ENCODE data around the gene KCNQ1. TPM values are rescaled to one million over a fixed set of nuclear protein-coding genes. Genes with fewer than 3 reads are reported as not detected.

Gene KCNQ1
- total and polyA plus RNA-seq, 2 donors (not counting 1 experiment from before 2014, with no cell fraction given), result 21.5 to 28.8 TPM

GRCh38 chr11:2819316-2819715 lies 374.5 kb downstream of the KCNQ1 start:
- no peak for TF ChIP-seq CTCF (IDR thresholded peaks at IDR 0.05)
- no peak for TF ChIP-seq EZH2 (IDR thresholded peaks at IDR 0.05; ENCODE audit: borderline replicate concordance, insufficient read depth, low read depth, low read length, poor library complexity, severe bottlenecking)
- H3K36me3 ChIP-seq (replicated peaks in 1 of 2; ENCODE audit: control extremely low read depth in 1 of 2, control insufficient read depth in 1 of 2, extremely low read depth in 1 of 2, insufficient read depth in 2 of 2, low read length in 1 of 2), result no peaks in the 10 kb centered on the region
- Mint-ChIP-seq H3K27ac (no peak overlapping the region), H3K4me3 (no peak overlapping the region), H3K4me1 (no peaks in the 10 kb centered on the region), H3K27me3 (peaks cover 18% of the 10 kb centered on the region), H3K9me3 (ENCODE audit: insufficient read depth) (peaks cover 20% of the 10 kb centered on the region)
- no peak overlapping the region for H3K27ac ChIP-seq (ENCODE audit: low read length in 2 of 2)
- H2AFZ ChIP-seq (ENCODE audit: insufficient read depth, low read depth, low read length, poor library complexity, severe bottlenecking), result no peak overlapping the region
- H3K9me3 ChIP-seq (ENCODE audit: control extremely low read depth in 1 of 3, control insufficient read depth in 2 of 3, insufficient read depth in 1 of 3, low read length in 2 of 3), result peaks cover 0 to 79% (median 35%) of the 10 kb centered on the region in 3 donors
- H4K20me1 ChIP-seq (ENCODE audit: control insufficient read depth, insufficient read depth, low read length, poor library complexity, severe bottlenecking), result no peaks in the 10 kb centered on the region
- no peaks in the 10 kb centered on the region for H3K79me2 ChIP-seq (ENCODE audit: control insufficient read depth, insufficient read depth, low read length)
- ATAC-seq (ENCODE audit: low read depth) (no peak), DNase-seq (no peak)
- H3K27me3 ChIP-seq (replicated peaks in 1 of 4; ENCODE audit: control extremely low read depth in 1 of 4, control insufficient read depth in 3 of 4, insufficient read depth in 4 of 4, low read length in 3 of 4), result peaks cover 0 to under 1% (median 0%) of the 10 kb centered on the region in 4 experiments
- H3K9ac ChIP-seq (ENCODE audit: low read length), result no peak overlapping the region
- no peak overlapping the region for H3K4me3 ChIP-seq (ENCODE audit: control extremely low read depth in 1 of 5, extremely low read depth in 1 of 5, insufficient read depth in 1 of 5, low read depth in 2 of 5, low read length in 4 of 5)
- H3K4me1 ChIP-seq (ENCODE audit: control insufficient read depth in 2 of 2, insufficient read depth in 2 of 2, low read length in 2 of 2), result no peaks in the 10 kb centered on the region
- POLR2A ChIA-PET, result no interaction called here
- H3K4me2 ChIP-seq (replicated peaks; ENCODE audit: low read depth, low read length, poor library complexity, severe bottlenecking), result no peak overlapping the region
- intact Hi-C loops (cut with micrococcal nuclease), result no loop called here
- 76% methylated on average over 2 of the region's 3 CpGs for WGBS (ENCODE audit: insufficient coverage)
- CTCF ChIA-PET, result no interaction called here

GRCh38 chr11:2820976-2821375 lies 376.2 kb downstream of the KCNQ1 start:
- ChIA-PET CTCF (no interaction called here), POLR2A (no interaction called here)
- H3K9ac ChIP-seq (ENCODE audit: low read length), result no peak overlapping the region
- no peak for TF ChIP-seq EZH2 (IDR thresholded peaks at IDR 0.05; ENCODE audit: borderline replicate concordance, insufficient read depth, low read depth, low read length, poor library complexity, severe bottlenecking)
- no peak for TF ChIP-seq CTCF (IDR thresholded peaks at IDR 0.05)
- DNase-seq, result no peak
- H4K20me1 ChIP-seq (ENCODE audit: control insufficient read depth, insufficient read depth, low read length, poor library complexity, severe bottlenecking), result no peaks in the 10 kb centered on the region
- peaks cover 0 to 5% (median 0%) of the 10 kb centered on the region in 4 experiments for H3K27me3 ChIP-seq (replicated peaks in 1 of 4; ENCODE audit: control extremely low read depth in 1 of 4, control insufficient read depth in 3 of 4, insufficient read depth in 4 of 4, low read length in 3 of 4)
- no peaks in the 10 kb centered on the region for H3K4me1 ChIP-seq (ENCODE audit: control insufficient read depth in 2 of 2, insufficient read depth in 2 of 2, low read length in 2 of 2)
- Mint-ChIP-seq H3K4me1 (no peaks in the 10 kb centered on the region), H3K27ac (no peak overlapping the region), H3K9me3 (ENCODE audit: insufficient read depth) (peaks cover 20% of the 10 kb centered on the region), H3K4me3 (no peak overlapping the region), H3K27me3 (peaks cover 18% of the 10 kb centered on the region)
- 96% methylated on average over 16 of the region's 16 CpGs for WGBS (ENCODE audit: insufficient coverage)
- H3K9me3 ChIP-seq (ENCODE audit: control extremely low read depth in 1 of 3, control insufficient read depth in 2 of 3, insufficient read depth in 1 of 3, low read length in 2 of 3), result peaks cover 0 to 76% (median 29%) of the 10 kb centered on the region in 3 donors
- no peak overlapping the region for H3K4me2 ChIP-seq (replicated peaks; ENCODE audit: low read depth, low read length, poor library complexity, severe bottlenecking)
- H3K36me3 ChIP-seq (replicated peaks in 1 of 2; ENCODE audit: control extremely low read depth in 1 of 2, control insufficient read depth in 1 of 2, extremely low read depth in 1 of 2, insufficient read depth in 2 of 2, low read length in 1 of 2), result no peaks in the 10 kb centered on the region
- intact Hi-C loops (cut with micrococcal nuclease), result no loop called here
- H3K4me3 ChIP-seq (ENCODE audit: control extremely low read depth in 1 of 5, extremely low read depth in 1 of 5, insufficient read depth in 1 of 5, low read depth in 2 of 5, low read length in 4 of 5), result no peak overlapping the region
- ATAC-seq (ENCODE audit: low read depth), result no peak
- no peaks in the 10 kb centered on the region for H3K79me2 ChIP-seq (ENCODE audit: control insufficient read depth, insufficient read depth, low read length)
- H3K27ac ChIP-seq (ENCODE audit: low read length in 2 of 2), result no peak overlapping the region
- H2AFZ ChIP-seq (ENCODE audit: insufficient read depth, low read depth, low read length, poor library complexity, severe bottlenecking), result no peak overlapping the region

Measured in B cell (primary cell).